Measurements from ENCODE around the gene MBD3.
"Not testable (repeated sequence)": the region's sequence is repeated elsewhere in the genome, so short reads cannot be mapped to it uniquely, and the experiment has no call there.

The MBD3 gene

DNA sequence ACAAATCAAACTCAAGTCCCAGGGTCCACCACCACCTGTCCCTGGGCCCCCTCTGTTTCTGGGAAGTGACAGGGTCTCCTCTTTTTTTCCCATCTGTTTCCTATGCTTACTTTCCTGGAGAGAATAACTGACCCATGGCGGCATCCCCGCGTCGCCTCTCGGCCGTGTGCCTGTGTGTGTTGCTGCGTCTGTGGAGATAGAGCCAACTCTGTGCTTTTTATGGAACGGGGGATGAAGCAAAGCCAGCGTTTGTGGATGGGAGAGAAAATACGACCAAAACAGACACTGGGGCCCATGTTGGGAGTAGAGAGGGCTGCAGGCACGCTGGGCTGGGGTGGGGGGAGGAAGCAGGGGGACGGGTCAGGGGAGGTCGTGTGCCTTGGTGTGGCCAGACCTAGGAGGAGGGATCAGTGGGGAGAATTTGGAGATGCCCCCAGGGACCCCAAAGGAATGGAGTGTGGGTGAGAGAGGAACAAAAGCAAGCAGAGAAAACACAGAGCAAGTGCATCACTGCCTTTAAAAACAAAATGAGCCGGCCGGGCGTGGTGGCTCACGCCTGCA is 52.2 kb downstream of the MBD3 start:
- DNase-seq (ENCODE audit: low read depth) = no peak
- H3K4me3 ChIP-seq (ENCODE audit: low read depth, low read length) = no peak overlapping the region
- TF ChIP-seq, protein P1, sequence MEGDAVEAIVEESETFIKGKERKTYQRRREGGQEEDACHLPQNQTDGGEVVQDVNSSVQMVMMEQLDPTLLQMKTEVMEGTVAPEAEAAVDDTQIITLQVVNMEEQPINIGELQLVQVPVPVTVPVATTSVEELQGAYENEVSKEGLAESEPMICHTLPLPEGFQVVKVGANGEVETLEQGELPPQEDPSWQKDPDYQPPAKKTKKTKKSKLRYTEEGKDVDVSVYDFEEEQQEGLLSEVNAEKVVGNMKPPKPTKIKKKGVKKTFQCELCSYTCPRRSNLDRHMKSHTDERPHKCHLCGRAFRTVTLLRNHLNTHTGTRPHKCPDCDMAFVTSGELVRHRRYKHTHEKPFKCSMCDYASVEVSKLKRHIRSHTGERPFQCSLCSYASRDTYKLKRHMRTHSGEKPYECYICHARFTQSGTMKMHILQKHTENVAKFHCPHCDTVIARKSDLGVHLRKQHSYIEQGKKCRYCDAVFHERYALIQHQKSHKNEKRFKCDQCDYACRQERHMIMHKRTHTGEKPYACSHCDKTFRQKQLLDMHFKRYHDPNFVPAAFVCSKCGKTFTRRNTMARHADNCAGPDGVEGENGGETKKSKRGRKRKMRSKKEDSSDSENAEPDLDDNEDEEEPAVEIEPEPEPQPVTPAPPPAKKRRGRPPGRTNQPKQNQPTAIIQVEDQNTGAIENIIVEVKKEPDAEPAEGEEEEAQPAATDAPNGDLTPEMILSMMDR (IDR thresholded peaks at IDR 0.05; ENCODE audit: low read depth, low read length) = no peak
- no peak for TF ChIP-seq MYC (IDR thresholded peaks at IDR 0.05; ENCODE audit: low read depth, low read length)
- no peak for TF ChIP-seq POLR2A (IDR thresholded peaks at IDR 0.05; ENCODE audit: extremely low read depth, insufficient read length)
- no peak for TF ChIP-seq MAX (IDR thresholded peaks at IDR 0.05; ENCODE audit: low read depth, low read length)

DNA sequence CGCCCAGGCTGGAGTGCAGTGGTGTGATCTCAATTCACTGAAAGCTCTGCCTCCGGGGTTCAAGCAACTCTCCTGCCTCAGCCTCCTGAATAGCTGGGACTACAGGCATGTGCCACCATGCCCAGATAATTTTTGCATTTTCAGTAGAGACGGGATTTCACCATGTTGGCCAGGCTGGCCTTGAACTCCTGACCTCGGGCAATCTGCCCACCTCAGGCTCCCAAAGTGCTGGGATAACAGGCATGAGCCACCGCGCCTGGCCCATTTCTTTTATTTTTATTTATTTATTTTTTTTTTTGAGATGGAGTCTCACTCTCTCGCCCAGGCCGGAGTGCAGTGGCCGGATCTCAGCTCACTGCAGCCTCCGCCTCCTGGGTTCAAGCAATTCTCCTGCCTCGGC is 52.9 kb downstream of the MBD3 start:
- H3K4me3 ChIP-seq (ENCODE audit: low read depth, low read length); DNase-seq (ENCODE audit: low read depth): not testable (repeated sequence)

DNA sequence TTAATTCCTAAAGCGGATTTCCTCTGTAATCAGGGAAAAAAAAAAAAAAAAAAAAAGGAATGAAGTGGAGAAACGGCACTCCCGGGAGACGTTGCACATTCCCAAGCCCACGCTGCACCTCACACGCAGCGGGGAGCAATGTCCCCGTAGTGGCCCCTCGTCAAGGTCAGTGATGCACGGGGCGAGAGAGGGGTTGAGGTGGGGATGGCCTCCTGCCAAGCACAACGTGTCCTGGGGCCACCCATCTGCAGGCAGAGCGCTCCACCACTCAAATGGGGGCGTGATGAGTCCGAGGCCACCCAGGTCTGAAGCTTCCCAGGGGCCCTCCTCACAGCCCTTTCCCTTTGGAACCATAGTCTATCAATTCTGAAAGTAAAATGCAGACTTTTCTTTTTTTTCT is 53.7 kb downstream of the MBD3 start:
- TF ChIP-seq MYC (IDR thresholded peaks at IDR 0.05; ENCODE audit: low read depth, low read length) (no peak), POLR2A (IDR thresholded peaks at IDR 0.05; ENCODE audit: extremely low read depth, insufficient read length) (no peak), MAX (IDR thresholded peaks at IDR 0.05; ENCODE audit: low read depth, low read length) (no peak)
- TF ChIP-seq, protein P1 (IDR thresholded peaks at IDR 0.05; ENCODE audit: low read depth, low read length) = no peak

GRCh38 chr19:1535699-1536098 is 57.0 kb downstream of the MBD3 start:
- DNase-seq (ENCODE audit: low read depth); H3K4me3 ChIP-seq (ENCODE audit: low read depth, low read length): not testable (repeated sequence)

More for the DNA sequence above, 53.7 kb downstream of the MBD3 start:
- no peak for DNase-seq (ENCODE audit: low read depth)
- H3K4me3 ChIP-seq (ENCODE audit: low read depth, low read length) = no peak overlapping the region

DNA sequence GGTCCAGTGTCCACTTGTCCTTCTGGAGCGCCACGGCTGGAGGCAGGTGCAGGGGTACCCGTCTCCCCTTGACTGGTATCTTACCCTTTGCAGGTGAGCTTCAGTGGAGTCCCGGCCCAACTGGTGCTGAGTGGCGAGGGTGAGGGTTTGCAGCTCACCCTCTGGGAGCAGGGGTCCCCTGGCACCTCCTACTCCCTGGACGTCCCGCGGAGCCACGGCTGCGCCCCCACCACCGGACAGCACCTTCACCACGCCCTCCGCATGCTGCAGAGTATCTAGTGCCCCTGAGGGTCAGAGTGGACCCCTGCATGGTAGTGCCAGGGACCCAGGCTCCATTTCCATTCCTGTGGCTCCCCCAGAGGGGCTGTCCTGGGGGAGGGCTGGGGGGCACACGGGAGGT is 57.7 kb downstream of the MBD3 start:
- H3K4me3 ChIP-seq (ENCODE audit: low read depth, low read length) = no peak overlapping the region
- TF ChIP-seq, protein P1 (IDR thresholded peaks at IDR 0.05; ENCODE audit: low read depth, low read length) = no peak
- no peak for TF ChIP-seq MAX (IDR thresholded peaks at IDR 0.05; ENCODE audit: low read depth, low read length)
- no peak for TF ChIP-seq POLR2A (IDR thresholded peaks at IDR 0.05; ENCODE audit: extremely low read depth, insufficient read length)
- no peak for TF ChIP-seq MYC (IDR thresholded peaks at IDR 0.05; ENCODE audit: low read depth, low read length)
- DNase-seq (ENCODE audit: low read depth) = no peak

- TF ChIP-seq, protein P1 (IDR thresholded peaks at IDR 0.05; ENCODE audit: low read depth, low read length) = no peak
- TF ChIP-seq MAX (IDR thresholded peaks at IDR 0.05; ENCODE audit: low read depth, low read length) = no peak
- no peak for TF ChIP-seq POLR2A (IDR thresholded peaks at IDR 0.05; ENCODE audit: extremely low read depth, insufficient read length)
- no peak for TF ChIP-seq MYC (IDR thresholded peaks at IDR 0.05; ENCODE audit: low read depth, low read length)
- DNase-seq (ENCODE audit: low read depth) = no peak
- H3K4me3 ChIP-seq (ENCODE audit: low read depth, low read length) = no peak overlapping the region
These were observed 59.0 kb downstream of the MBD3 start for GRCh38 chr19:1533510-1534150.

DNA sequence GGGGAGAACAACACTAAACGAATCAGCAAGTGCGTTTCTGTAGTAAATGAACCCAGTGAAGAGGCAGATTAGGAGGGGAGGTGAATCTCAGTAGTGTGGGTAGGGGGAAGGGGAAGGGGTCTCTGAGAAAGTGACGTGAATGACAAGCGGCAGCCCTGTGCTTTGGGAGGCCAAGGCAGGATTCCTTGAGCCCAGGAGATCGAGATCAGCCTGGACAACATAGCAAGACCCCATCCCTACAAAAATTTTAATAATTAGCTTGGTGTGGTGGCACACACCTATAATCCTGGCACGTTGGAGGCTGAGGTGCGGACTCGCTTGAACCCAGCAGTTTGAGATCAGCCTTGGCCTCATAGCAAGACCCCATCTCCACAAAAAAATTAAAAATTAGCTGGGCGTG is 60.7 kb downstream of the MBD3 start:
- no peak for DNase-seq (ENCODE audit: low read depth)
- TF ChIP-seq MYC (IDR thresholded peaks at IDR 0.05; ENCODE audit: low read depth, low read length) (no peak), MAX (IDR thresholded peaks at IDR 0.05; ENCODE audit: low read depth, low read length) (no peak), POLR2A (IDR thresholded peaks at IDR 0.05; ENCODE audit: extremely low read depth, insufficient read length) (no peak)
- TF ChIP-seq, protein P1 (IDR thresholded peaks at IDR 0.05; ENCODE audit: low read depth, low read length) = no peak

More for the DNA sequence above, 60.7 kb downstream of the MBD3 start:
- H3K4me3 ChIP-seq (ENCODE audit: low read depth, low read length) = no peak overlapping the region

Measured in NB4 (cell line).